Measurements from ENCODE around the gene TNFRSF25.
"Not testable (repeated sequence)": the region's sequence is repeated elsewhere in the genome, so short reads cannot be mapped to it uniquely, and the experiment has no call there.

The TNFRSF25 gene

DNA sequence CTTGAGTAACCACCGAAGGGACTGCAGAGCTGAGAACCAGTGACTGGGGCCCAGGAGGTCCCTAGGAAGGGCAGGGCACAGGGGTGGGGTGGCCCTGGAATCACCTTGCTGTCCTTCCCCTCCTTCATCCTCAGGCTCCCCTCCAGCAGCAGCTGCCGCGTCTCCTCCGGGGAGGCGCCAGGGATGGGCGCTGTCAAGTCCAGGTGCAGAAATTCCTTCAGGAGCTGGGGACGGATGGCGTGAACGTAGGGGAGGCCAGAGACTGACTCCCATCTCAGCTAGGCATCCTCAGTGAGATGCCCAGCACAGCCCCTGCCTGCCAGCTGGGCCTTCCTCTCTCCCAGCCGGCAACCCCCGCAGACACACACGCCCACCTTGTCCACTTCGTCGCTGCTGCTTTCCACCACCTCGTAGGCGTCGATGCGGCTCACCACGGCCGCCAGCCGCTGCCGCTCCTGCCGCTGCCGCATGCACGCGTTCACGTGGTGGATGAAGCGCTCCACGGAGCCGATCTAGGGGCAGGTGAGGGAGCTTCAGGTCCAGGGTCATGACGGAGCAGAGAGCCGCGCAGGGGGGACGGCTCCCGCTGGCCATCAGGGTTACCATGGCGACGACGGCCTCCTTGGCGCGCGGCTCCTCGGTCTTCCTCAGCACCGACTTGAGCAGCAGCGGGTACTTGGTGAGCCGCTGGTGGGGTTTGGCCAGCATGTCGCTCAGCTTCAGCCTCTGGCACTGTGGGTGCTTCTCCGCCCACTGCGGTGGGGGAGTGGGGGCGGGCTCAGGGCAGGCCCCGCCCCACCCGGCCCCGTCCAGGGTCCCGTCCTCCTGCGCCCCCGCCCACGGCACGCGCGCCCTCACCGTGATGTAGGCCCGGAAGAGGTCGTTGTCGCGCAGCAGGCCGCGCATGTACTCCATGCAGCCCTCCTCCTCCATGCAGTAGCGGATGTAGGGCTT lies 4.4 kb upstream of the TNFRSF25 start:
- no peak for DNase-seq (ENCODE audit: low read depth in 4 of 4, low spot score in 1 of 4)

GRCh38 chr1:6468729-6469461 lies 2.9 kb upstream of the TNFRSF25 start:
- DNase-seq (ENCODE audit: low read depth in 4 of 4, low spot score in 1 of 4): no peak

DNA sequence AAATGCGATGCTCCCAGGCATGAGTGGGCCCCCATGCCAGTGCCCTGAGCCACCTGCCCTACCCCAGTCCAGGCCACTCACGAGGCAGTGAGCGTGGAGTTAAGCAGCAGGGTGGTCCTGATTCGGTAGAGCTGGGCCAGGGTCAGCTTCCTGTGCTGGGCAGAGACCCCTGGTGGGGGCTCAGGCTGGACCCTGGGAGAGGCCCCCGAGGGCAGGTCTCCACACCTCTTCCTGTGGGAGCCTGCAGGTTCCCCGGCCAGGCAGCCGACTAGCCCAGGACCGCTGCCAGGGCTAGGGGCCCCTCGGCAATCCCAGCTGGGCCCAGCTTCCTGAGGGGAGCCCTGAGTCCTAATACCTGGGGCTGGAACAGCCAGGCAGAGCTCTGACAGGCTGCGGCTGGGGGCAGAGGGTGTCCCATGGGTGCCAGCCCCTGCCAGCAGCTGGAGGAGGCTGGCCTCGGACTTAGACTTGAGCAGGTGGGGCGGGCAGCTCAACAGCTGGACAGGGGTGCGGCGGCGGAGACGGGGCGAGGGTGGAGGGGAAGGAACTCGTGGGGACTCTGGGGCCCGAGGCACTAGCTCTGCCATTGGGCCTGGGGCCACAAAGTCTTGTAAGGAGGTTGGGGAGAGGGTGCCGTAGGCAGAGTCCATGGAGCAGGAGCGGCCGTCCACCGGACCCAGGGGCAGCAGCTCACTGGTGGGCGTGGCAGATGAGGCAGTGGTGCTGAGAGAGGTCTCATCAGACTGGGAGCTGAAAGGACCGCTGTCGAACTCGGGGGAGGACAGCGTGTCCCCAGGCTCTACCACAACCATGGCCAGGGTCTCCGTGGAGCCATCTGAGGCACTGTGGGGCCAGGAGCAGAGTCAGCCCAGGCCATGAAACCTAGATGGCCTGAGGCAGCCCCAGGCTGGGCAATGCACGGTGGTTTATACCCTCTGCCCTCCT lies 2.0 kb upstream of the TNFRSF25 start:
- DNase-seq (ENCODE audit: low read depth in 4 of 4, low spot score in 1 of 4): no peak

- DNase-seq (ENCODE audit: low read depth in 4 of 4, low spot score in 1 of 4): no peak
Observed at GRCh38 chr1:6467224-6467623, 1.3 kb upstream of the TNFRSF25 start.

DNA sequence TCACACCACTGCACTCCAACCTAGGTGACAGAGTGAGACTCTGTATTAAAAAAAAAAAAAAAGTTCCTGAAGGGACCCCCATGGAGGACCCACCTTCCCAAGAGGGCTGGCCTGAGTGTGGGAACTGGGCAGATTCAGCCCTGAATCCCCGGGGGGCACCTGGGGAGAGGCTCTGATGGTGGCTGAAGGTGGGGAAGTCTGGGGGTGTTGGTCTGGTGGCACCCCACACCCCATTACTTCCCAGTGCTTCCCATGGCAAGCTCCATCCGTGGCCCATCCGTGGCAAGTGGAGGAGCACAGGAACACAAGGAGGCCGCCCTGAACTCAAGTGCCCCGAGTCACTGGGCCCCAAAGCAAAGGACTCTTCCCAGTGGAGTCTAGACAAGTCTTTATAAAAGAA lies 778 bp upstream of the TNFRSF25 start:
- DNase-seq (ENCODE audit: low read depth in 4 of 4, low spot score in 1 of 4): no peak

DNA sequence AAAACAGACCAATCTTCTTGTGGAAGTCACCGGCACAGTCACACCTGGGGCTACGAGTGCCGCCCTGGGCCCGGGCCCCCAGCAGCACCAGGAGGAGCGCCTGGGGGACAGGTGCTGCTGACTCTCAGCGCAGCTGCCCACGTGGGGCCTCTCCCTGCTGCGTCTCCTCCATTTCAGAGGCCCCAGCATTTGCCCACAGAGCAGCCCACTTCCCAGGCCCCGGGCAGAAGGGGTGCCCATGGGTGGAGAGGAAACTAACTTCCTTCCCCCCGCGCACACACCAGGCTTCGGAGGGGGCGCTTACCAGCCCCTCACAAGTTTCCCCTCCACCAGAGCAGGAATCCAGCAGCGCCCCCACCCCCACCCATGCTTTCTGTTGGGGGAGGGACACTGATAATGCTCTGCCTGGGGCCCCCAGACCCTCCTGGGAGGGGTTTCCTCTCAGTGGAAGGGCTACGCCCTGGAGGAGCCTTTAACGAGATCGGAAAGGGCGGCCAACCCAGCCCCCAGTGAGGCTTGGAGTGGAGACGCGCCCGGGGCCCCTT lies 440 bp downstream of the TNFRSF25 start:
- peak in 1 of 4 experiments; percentile 37 for DNase-seq (ENCODE audit: low read depth in 4 of 4, low spot score in 1 of 4)

DNA sequence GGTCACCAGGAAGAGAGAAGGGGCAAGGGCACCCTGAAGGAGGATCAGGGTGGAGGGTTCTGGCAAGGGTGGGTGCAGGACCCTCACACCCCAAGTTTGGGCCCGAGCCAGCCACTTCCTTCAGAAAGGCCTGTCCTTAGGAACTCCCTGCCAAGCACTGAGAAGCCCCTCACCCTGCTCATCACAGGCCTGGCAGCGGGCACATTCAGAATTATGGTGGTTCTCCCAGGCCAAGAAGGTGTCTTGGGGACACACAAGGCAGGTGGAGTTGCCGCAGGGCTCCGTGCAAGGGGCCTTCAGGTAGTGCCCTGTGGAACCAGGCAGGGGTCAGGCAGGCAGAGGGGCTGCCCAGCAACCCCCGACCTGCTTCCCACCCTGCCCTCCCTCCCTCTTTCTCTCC lies 1.1 kb downstream of the TNFRSF25 start:
- DNase-seq (ENCODE audit: low read depth in 4 of 4, low spot score in 1 of 4): no peak

DNA sequence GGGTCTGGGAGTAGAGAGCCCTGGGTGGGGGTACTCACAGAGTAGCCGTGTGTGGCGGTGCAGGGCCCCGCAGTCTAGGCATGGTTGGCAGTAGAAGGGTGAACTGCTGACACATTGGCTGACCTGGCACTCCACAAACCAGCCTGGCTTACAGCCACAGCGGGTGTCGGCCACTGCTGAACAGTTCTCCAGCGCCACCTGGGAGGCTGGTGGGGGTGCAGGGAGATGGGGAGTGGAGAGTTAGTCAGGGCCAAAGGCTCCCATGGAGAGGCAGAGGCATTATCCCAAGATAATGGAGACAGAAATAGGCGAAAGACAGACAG lies 1.5 kb downstream of the TNFRSF25 start:
- DNase-seq (ENCODE audit: low read depth in 4 of 4, low spot score in 1 of 4): peak in 1 of 4 experiments; percentile 40

DNA sequence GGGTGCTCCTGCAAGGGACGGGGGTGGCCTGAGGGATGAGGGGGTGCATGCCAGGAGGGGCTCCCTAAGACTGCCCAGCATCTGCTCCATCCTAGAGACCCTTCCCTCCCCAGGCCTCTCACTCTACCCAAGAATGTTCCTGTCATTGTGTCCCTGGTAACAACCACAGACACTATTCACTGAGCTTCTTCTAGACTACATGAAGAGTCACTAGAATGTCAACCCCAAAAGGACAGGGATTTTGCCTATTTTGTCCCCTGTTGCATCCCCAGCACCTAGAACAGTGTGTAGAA lies 2.9 kb downstream of the TNFRSF25 start:
- no peak for DNase-seq (ENCODE audit: low read depth in 4 of 4, low spot score in 1 of 4)

GRCh38 chr1:6462412-6463119 lies 3.4 kb downstream of the TNFRSF25 start:
- no peak for DNase-seq (ENCODE audit: low read depth in 4 of 4, low spot score in 1 of 4)

- DNase-seq (ENCODE audit: low read depth in 4 of 4, low spot score in 1 of 4): no peak
Observed at GRCh38 chr1:6461538-6462411, 4.2 kb downstream of the TNFRSF25 start.

DNA sequence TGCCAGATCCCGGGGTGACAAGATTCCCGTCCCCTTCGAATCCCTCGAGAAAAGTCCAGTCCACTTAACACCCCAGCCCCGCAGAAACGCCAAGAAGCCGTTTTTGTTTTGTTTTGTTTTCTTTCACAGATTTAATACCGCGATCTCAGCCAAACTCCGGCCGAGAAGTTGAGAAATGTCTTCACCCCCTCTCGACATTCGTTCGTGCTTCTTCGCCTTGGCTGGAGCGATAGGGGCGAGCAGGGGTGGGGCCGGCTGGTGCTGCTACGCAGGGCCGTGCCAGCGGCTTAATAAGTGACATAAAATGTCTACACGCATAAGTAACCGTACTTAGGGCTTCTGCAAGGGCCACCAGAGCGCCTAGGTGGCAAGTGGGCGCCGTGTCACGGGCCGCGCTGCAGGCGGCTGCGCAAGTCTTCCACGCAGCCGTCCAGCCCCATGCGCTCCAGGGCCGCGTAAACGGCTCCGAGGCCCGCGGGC lies 4.9 kb downstream of the TNFRSF25 start:
- DNase-seq (ENCODE audit: low read depth in 4 of 4, low spot score in 1 of 4): no peak

DNA sequence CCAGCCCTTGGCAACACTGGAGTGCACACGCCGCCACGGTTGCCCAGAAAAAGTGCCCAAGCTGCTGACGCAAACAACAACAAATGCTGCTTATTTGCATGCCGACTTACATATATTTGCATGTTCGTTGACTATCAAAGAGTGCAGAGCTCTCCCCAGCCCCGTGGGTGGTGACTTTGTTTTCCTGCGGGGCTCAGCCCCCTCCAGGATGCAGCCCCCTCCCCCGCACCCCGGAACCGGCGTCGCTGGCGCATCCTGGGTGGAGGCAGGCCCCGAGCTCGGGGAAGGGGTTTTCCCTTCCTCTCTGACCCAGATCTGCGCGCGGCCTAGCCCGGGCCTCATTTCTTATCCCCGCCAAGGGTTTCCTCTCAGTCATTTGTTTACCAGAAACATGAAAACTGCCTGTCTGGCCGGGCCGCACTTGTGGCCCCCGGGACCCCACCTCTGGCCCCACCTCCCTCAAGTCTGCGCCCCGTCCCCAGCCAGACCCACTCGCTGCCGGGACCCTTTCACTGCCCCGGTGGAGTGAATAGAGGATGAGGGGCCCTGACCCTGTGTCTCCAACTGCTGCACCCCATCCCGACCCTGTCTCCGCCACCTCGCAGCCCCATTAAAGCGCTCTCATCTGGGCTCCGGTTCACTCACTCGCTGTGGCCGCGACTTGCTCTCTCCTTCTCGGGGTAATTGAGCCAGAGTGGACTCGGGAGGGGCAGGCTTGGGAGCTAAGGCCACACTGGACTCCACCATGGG lies 5.5 kb downstream of the TNFRSF25 start:
- DNase-seq (ENCODE audit: low read depth in 4 of 4, low spot score in 1 of 4): peak; percentile 57 to 76 (median 68)

GRCh38 chr1:6459850-6460265 lies 6.1 kb downstream of the TNFRSF25 start:
- DNase-seq (ENCODE audit: low read depth in 4 of 4, low spot score in 1 of 4): no peak

GRCh38 chr1:6456800-6457466 lies 9.0 kb downstream of the TNFRSF25 start:
- no peak for DNase-seq (ENCODE audit: low read depth in 4 of 4, low spot score in 1 of 4)

DNA sequence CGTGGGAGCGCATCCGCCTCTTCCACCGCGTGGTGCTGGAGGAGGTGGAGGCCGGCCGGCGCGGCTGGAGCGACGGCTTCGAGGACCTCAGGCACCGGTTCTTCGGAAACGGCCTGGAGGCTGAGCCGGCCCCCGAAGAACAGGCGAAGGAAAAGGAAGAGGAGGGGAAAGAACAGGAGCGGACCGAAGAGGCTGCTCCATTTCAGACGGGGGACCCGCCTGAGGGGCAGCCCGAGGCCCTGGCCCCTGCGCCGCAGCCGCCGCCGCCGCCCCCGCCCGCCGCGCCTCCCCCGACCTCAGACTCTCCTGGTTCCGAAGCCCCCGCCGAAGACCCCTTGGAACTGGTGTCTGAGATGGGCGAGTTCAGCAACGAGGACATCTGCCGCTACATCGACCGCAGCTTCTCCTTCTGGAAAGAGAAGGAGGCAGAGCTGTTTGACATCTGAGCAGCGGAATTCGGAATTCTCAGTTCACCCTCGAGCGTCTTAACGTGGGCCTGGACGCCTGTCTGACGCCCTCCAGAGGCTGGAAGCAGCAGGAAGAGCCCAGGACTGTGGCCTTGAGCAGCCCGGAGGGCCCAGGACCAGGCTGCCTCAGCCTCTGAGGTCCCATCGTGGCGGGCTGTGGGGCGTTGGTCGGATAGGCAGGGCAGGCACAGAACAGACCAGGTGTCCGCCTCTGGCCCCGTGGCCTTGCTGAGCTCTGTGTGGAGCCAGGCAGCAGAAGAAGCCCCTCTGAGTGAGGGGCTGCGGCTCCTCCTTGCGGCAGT lies 10.0 kb downstream of the TNFRSF25 start:
- DNase-seq (ENCODE audit: low read depth in 4 of 4, low spot score in 1 of 4): not testable (repeated sequence)
